GM23338 (cell line): ENCODE measurements around the gene GARIN3. TPM values are rescaled to one million over a fixed set of nuclear protein-coding genes. Genes with fewer than 3 reads are reported as not detected.

ENCODE experiments used
- ATAC-seq: fragments of 200-7000 bp; cut with Tn5 transposase; 3 replicates; pipeline ENCODE4 v1.9.1; 2020
- DNase-seq: peaks from one replicate; pipeline ENCODE4 v3.0.0-alpha.2; 2015; ENCODE audit warnings: low spot score
- H2AFZ ChIP-seq: fragments of 200-600 bp; sonication (generic); 2 replicates; pipeline ENCODE4 v1.8.0; 2016; ENCODE audit warnings: antibody characterized with exemption, mild to moderate bottlenecking, moderate library complexity
- H3F3A ChIP-seq: fragments of 200-600 bp; sonication (generic); replicated peaks from 2 replicates; pipeline ENCODE4 v1.8.0; 2017; ENCODE audit warnings: antibody characterized with exemption, mixed run types, low read depth
- H3K27ac ChIP-seq: fragments of 200-600 bp; sonication (generic); 2 replicates; pipeline ENCODE4 v1.6.1; 2016; ENCODE audit warnings: low read depth
- H3K27me3 ChIP-seq: fragments of 200-600 bp; sonication (generic); 2 replicates; pipeline ENCODE4 v1.8.0; 2016; ENCODE audit warnings: mild to moderate bottlenecking, mixed run types, moderate library complexity; ENCODE audit not compliant: insufficient read depth
- H3K36me3 ChIP-seq: fragments of 200-600 bp; sonication (generic); 2 replicates; pipeline ENCODE4 v1.8.0; 2016; ENCODE audit warnings: mild to moderate bottlenecking; ENCODE audit not compliant: insufficient read depth
- H3K4me1 ChIP-seq: fragments of 200-600 bp; sonication (generic); 2 replicates; pipeline ENCODE4 v1.8.0; 2016; ENCODE audit warnings: mild to moderate bottlenecking, moderate library complexity; ENCODE audit not compliant: insufficient read depth
- H3K4me2 ChIP-seq: fragments of 200-600 bp; sonication (generic); 2 replicates; pipeline ENCODE4 v1.7.1; 2017; ENCODE audit warnings: mixed run types
- H3K4me3 ChIP-seq: fragments of 200-600 bp; sonication (generic); 2 replicates; pipeline ENCODE4 v1.6.1; 2016; ENCODE audit warnings: mixed run types
- H3K79me2 ChIP-seq: fragments of 200-600 bp; sonication (generic); replicated peaks from 2 replicates; pipeline ENCODE4 v1.8.0; 2017; ENCODE audit warnings: mild to moderate bottlenecking; ENCODE audit not compliant: insufficient read depth
- H3K9me2 ChIP-seq: fragments of 200-600 bp; sonication (generic); 2 replicates; pipeline ENCODE4 v1.8.0; 2017; ENCODE audit not compliant: insufficient read depth
- H4K20me1 ChIP-seq: fragments of 200-600 bp; sonication (generic); replicated peaks from 2 replicates; pipeline ENCODE4 v1.8.0; 2017; ENCODE audit warnings: mild to moderate bottlenecking; ENCODE audit not compliant: insufficient read depth
- H3K27ac Mint-ChIP-seq: 2 replicates; pipeline ENCODE4 v1.8.0; 2020; ENCODE audit warnings: inconsistent platforms, mild to moderate bottlenecking, moderate library complexity, mixed read lengths
- H3K27me3 Mint-ChIP-seq: 3 replicates; pipeline ENCODE4 v1.8.0; 2022; ENCODE audit warnings: low read depth, mild to moderate bottlenecking, moderate library complexity, mixed read lengths, inconsistent platforms; ENCODE audit not compliant: insufficient read depth, poor library complexity
- H3K36me3 Mint-ChIP-seq: 3 replicates; pipeline ENCODE4 v1.8.0; 2021; ENCODE audit warnings: low read depth, mild to moderate bottlenecking, inconsistent platforms, moderate library complexity, mixed read lengths
- H3K4me1 Mint-ChIP-seq: 3 replicates; pipeline ENCODE4 v1.8.0; 2020; ENCODE audit warnings: mild to moderate bottlenecking, inconsistent platforms, mixed read lengths
- H3K4me3 Mint-ChIP-seq: 3 replicates; pipeline ENCODE4 v1.8.0; 2021; ENCODE audit warnings: moderate library complexity, mild to moderate bottlenecking, inconsistent platforms, mixed read lengths
- H3K9me3 Mint-ChIP-seq: 3 replicates; pipeline ENCODE4 v1.8.0; 2020; ENCODE audit warnings: moderate library complexity, mild to moderate bottlenecking, inconsistent platforms, mixed read lengths
- CREB1 ChIP-seq: fragments of 250-450 bp; sonication (Bioruptor Pico); IDR thresholded peaks from 2 replicates; pipeline ENCODE4 v1.5.0; 2020; ENCODE audit warnings: low read depth, mild to moderate bottlenecking, moderate library complexity
- EZH2 ChIP-seq: fragments of 200-600 bp; sonication (generic); IDR thresholded peaks from one replicate; pipeline ENCODE4 v1.8.0; 2017; ENCODE audit warnings: antibody characterized with exemption, mild to moderate bottlenecking, low read depth; ENCODE audit not compliant: unreplicated experiment
- EZH2phosphoT487 ChIP-seq: fragments of 200-600 bp; sonication (generic); IDR thresholded peaks from one replicate; pipeline ENCODE4 v1.8.1; 2018; ENCODE audit warnings: antibody characterized with exemption; ENCODE audit not compliant: unreplicated experiment
- JUNB ChIP-seq: IDR thresholded peaks from one replicate; pipeline ENCODE4 v1.6.1; 2016; ENCODE audit warnings: antibody characterized with exemption; ENCODE audit not compliant: unreplicated experiment
- NANOG ChIP-seq: IDR thresholded peaks from 2 replicates; pipeline ENCODE4 v1.6.1; 2016; ENCODE audit warnings: antibody characterized with exemption, borderline replicate concordance
- POLR2AphosphoS5 ChIP-seq: IDR thresholded peaks from 2 replicates; pipeline ENCODE4 v1.6.1; 2016; ENCODE audit warnings: antibody characterized with exemption, low read depth
- STAT1 ChIP-seq: IDR thresholded peaks from one replicate; pipeline ENCODE4 v1.6.1; 2016; ENCODE audit warnings: antibody characterized with exemption; ENCODE audit not compliant: unreplicated experiment
- ZNF114 ChIP-seq: fragments of 250-450 bp; sonication (Bioruptor Pico); IDR thresholded peaks from 2 replicates; pipeline ENCODE4 v1.5.0; 2020; ENCODE audit warnings: mild to moderate bottlenecking, moderate library complexity
- ZNF331 ChIP-seq: fragments of 250-450 bp; sonication (Bioruptor Pico); IDR thresholded peaks from 2 replicates; pipeline ENCODE4 v1.5.0; 2020; ENCODE audit warnings: low read depth, mild to moderate bottlenecking, moderate library complexity
- polyA plus RNA-seq: library from polyadenylated mRNA; unstranded; fragments of >200 nt; fragmentation: Nextera tagmentation; extraction: Ambion mirVana; gene quantifications from 2 replicates; pipeline ENCODE4 v1.2.1, GENCODE V29; 2016
- total RNA-seq: library from RNA; depleted of rRNA; stranded (reverse); fragments of >200 nt; shearing (Covaris generic); gene quantifications from 2 replicates; pipeline ENCODE4 v1.2.3, GENCODE V29; 2014
- TF ChIP-seq, protein P1 (sequence below): IDR thresholded peaks from 2 replicates; pipeline ENCODE4 v1.6.1; 2016; ENCODE audit warnings: antibody characterized with exemption
- TF ChIP-seq, protein P2 (sequence below), 2 experiments: fragments of 200-600 bp in 1 of 2; sonication (generic) in 1 of 2; conservative IDR thresholded peaks; 2 replicates each; pipeline versions ENCODE4 v1.5.1 to v1.6.1; 2016 to 2017; ENCODE audit warnings: antibody characterized with exemption in 2 of 2, low read depth in 2 of 2, mild to moderate bottlenecking in 2 of 2, moderate library complexity in 1 of 2
- TF ChIP-seq, protein P3 (sequence below): fragments of 250-450 bp; sonication (Bioruptor Pico); IDR thresholded peaks from 2 replicates; pipeline ENCODE4 v1.5.0; 2020; ENCODE audit warnings: mild to moderate bottlenecking, moderate library complexity
- TF ChIP-seq, protein P4 (sequence below): IDR thresholded peaks from one replicate; pipeline ENCODE4 v1.6.1; 2018; ENCODE audit warnings: antibody characterized with exemption; ENCODE audit not compliant: unreplicated experiment

The GARIN3 gene
- total and polyA plus RNA-seq, 2 experiments from 2014 or later = not detected

DNA sequence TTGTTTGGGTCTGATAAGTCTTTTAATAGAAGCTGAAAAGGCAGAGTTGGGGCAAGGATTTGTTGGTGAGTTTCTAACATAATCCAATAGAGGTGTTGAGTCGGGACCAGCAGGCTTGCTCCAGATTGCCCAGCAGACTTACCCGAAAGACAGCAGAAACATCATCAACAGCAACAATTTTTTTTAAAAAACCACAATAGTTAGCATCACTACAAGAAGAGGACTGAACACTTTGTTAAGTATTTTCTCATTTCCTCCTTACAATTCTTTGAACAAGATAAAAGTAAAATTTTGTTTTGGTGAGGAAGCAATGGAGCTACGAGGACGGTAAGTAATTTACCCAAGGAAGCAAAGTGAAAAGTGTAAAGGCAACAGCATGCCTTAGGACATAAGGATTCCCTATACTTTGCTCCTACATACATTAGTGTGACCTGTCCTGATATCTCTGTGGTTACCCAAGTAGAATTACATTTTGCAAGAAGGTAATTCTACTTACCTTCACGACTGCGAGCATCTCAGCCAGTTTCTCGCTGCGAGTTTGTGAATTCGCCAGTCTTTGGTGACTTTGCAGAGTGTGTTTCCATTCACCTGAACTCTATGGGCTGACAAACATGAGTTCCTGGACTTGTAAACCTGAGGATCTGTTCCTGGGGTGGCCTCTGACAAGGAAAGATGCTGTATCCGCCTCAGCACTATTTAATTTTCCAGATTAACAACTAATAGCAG lies 27.8 kb upstream of the GARIN3 start:
- H3K79me2 ChIP-seq = no peaks in the 10 kb centered on the region
- H3F3A ChIP-seq = no peaks in the 10 kb centered on the region
- ATAC-seq = no peak
- no peak for DNase-seq
- H3K4me1 Mint-ChIP-seq = no peaks in the 10 kb centered on the region
- H3K27me3 Mint-ChIP-seq = no peaks in the 10 kb centered on the region
- no peaks in the 10 kb centered on the region for H3K27me3 ChIP-seq
- no peaks in the 10 kb centered on the region for H4K20me1 ChIP-seq
- no peak overlapping the region for H2AFZ ChIP-seq
- no peaks in the 10 kb centered on the region for H3K4me1 ChIP-seq
- H3K27ac Mint-ChIP-seq = no peak overlapping the region
- TF ChIP-seq, protein P1, sequence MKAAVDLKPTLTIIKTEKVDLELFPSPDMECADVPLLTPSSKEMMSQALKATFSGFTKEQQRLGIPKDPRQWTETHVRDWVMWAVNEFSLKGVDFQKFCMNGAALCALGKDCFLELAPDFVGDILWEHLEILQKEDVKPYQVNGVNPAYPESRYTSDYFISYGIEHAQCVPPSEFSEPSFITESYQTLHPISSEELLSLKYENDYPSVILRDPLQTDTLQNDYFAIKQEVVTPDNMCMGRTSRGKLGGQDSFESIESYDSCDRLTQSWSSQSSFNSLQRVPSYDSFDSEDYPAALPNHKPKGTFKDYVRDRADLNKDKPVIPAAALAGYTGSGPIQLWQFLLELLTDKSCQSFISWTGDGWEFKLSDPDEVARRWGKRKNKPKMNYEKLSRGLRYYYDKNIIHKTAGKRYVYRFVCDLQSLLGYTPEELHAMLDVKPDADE = no peak
- TF ChIP-seq, protein P2, sequence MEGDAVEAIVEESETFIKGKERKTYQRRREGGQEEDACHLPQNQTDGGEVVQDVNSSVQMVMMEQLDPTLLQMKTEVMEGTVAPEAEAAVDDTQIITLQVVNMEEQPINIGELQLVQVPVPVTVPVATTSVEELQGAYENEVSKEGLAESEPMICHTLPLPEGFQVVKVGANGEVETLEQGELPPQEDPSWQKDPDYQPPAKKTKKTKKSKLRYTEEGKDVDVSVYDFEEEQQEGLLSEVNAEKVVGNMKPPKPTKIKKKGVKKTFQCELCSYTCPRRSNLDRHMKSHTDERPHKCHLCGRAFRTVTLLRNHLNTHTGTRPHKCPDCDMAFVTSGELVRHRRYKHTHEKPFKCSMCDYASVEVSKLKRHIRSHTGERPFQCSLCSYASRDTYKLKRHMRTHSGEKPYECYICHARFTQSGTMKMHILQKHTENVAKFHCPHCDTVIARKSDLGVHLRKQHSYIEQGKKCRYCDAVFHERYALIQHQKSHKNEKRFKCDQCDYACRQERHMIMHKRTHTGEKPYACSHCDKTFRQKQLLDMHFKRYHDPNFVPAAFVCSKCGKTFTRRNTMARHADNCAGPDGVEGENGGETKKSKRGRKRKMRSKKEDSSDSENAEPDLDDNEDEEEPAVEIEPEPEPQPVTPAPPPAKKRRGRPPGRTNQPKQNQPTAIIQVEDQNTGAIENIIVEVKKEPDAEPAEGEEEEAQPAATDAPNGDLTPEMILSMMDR (conservative IDR thresholded peaks at IDR 0.05; ENCODE audit: low read depth in 2 of 2) = no peak
- TF ChIP-seq EZH2phosphoT487 (no peak), JUNB (no peak), ZNF114 (no peak), POLR2AphosphoS5 (no peak), CREB1 (CRISPR knock-in tag) (no peak), STAT1 (no peak), NANOG (no peak), EZH2 (no peak), ZNF331 (no peak)
- TF ChIP-seq, protein P3, sequence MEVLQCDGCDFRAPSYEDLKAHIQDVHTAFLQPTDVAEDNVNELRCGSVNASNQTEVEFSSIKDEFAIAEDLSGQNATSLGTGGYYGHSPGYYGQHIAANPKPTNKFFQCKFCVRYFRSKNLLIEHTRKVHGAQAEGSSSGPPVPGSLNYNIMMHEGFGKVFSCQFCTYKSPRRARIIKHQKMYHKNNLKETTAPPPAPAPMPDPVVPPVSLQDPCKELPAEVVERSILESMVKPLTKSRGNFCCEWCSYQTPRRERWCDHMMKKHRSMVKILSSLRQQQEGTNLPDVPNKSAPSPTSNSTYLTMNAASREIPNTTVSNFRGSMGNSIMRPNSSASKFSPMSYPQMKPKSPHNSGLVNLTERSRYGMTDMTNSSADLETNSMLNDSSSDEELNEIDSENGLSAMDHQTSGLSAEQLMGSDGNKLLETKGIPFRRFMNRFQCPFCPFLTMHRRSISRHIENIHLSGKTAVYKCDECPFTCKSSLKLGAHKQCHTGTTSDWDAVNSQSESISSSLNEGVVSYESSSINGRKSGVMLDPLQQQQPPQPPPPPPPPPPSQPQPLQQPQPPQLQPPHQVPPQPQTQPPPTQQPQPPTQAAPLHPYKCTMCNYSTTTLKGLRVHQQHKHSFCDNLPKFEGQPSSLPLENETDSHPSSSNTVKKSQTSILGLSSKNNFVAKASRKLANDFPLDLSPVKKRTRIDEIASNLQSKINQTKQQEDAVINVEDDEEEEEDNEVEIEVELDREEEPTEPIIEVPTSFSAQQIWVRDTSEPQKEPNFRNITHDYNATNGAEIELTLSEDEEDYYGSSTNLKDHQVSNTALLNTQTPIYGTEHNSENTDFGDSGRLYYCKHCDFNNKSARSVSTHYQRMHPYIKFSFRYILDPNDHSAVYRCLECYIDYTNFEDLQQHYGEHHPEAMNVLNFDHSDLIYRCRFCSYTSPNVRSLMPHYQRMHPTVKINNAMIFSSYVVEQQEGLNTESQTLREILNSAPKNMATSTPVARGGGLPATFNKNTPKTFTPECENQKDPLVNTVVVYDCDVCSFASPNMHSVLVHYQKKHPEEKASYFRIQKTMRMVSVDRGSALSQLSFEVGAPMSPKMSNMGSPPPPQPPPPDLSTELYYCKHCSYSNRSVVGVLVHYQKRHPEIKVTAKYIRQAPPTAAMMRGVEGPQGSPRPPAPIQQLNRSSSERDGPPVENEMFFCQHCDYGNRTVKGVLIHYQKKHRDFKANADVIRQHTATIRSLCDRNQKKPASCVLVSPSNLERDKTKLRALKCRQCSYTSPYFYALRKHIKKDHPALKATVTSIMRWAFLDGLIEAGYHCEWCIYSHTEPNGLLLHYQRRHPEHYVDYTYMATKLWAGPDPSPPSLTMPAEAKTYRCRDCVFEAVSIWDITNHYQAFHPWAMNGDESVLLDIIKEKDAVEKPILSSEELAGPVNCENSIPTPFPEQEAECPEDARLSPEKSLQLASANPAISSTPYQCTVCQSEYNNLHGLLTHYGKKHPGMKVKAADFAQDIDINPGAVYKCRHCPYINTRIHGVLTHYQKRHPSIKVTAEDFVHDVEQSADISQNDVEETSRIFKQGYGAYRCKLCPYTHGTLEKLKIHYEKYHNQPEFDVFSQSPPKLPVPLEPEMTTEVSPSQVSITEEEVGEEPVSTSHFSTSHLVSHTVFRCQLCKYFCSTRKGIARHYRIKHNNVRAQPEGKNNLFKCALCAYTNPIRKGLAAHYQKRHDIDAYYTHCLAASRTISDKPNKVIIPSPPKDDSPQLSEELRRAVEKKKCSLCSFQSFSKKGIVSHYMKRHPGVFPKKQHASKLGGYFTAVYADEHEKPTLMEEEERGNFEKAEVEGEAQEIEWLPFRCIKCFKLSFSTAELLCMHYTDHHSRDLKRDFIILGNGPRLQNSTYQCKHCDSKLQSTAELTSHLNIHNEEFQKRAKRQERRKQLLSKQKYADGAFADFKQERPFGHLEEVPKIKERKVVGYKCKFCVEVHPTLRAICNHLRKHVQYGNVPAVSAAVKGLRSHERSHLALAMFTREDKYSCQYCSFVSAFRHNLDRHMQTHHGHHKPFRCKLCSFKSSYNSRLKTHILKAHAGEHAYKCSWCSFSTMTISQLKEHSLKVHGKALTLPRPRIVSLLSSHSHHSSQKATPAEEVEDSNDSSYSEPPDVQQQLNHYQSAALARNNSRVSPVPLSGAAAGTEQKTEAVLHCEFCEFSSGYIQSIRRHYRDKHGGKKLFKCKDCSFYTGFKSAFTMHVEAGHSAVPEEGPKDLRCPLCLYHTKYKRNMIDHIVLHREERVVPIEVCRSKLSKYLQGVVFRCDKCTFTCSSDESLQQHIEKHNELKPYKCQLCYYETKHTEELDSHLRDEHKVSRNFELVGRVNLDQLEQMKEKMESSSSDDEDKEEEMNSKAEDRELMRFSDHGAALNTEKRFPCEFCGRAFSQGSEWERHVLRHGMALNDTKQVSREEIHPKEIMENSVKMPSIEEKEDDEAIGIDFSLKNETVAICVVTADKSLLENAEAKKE (CRISPR knock-in tag) = no peak
- TF ChIP-seq, protein P4, sequence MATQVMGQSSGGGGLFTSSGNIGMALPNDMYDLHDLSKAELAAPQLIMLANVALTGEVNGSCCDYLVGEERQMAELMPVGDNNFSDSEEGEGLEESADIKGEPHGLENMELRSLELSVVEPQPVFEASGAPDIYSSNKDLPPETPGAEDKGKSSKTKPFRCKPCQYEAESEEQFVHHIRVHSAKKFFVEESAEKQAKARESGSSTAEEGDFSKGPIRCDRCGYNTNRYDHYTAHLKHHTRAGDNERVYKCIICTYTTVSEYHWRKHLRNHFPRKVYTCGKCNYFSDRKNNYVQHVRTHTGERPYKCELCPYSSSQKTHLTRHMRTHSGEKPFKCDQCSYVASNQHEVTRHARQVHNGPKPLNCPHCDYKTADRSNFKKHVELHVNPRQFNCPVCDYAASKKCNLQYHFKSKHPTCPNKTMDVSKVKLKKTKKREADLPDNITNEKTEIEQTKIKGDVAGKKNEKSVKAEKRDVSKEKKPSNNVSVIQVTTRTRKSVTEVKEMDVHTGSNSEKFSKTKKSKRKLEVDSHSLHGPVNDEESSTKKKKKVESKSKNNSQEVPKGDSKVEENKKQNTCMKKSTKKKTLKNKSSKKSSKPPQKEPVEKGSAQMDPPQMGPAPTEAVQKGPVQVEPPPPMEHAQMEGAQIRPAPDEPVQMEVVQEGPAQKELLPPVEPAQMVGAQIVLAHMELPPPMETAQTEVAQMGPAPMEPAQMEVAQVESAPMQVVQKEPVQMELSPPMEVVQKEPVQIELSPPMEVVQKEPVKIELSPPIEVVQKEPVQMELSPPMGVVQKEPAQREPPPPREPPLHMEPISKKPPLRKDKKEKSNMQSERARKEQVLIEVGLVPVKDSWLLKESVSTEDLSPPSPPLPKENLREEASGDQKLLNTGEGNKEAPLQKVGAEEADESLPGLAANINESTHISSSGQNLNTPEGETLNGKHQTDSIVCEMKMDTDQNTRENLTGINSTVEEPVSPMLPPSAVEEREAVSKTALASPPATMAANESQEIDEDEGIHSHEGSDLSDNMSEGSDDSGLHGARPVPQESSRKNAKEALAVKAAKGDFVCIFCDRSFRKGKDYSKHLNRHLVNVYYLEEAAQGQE = no peak
- no peak overlapping the region for H3K27ac ChIP-seq
- no peaks in the 10 kb centered on the region for H3K36me3 Mint-ChIP-seq
- no peak overlapping the region for H3K4me3 ChIP-seq
- no peak overlapping the region for H3K4me3 Mint-ChIP-seq
- no peak overlapping the region for H3K4me2 ChIP-seq
- H3K9me2 ChIP-seq = no peaks in the 10 kb centered on the region
- H3K36me3 ChIP-seq = no peaks in the 10 kb centered on the region
- H3K9me3 Mint-ChIP-seq = no peaks in the 10 kb centered on the region
